ENCODE results near the gene LYZL1. TPM values are rescaled to one million over a fixed set of nuclear protein-coding genes. Genes with fewer than 3 reads are reported as not detected.

The LYZL1 gene
- total RNA-seq, 6 experiments from 2014 or later, result not detected

GRCh38 chr10:29249018-29249417, 39.9 kb upstream of the LYZL1 start:
- Histone ChIP-seq H3K4me1 (no peaks in the 10 kb centered on the region), H3K27ac (no peak overlapping the region), H3K4me3 (no peak overlapping the region), H3K9me3 (no peaks in the 10 kb centered on the region), H3K27me3 (no peaks in the 10 kb centered on the region), H3K36me3 (no peaks in the 10 kb centered on the region)
- 62% methylated on average over 5 of the region's 5 CpGs for WGBS (ENCODE audit: insufficient coverage, low coverage, low lambda C conversion rate, missing lambda C conversion rate)
- intact Hi-C loops (cut with DNase I), result no loop called here
- no peak for DNase-seq
- ATAC-seq, result no peak
- TF ChIP-seq CTCF (IDR thresholded peaks at IDR 0.05), result no peak
- no peak for TF ChIP-seq POLR2A (IDR thresholded peaks at IDR 0.05)

- DNase-seq (no peak), ATAC-seq (no peak)
- intact Hi-C loops (cut with DNase I), result no loop called here
- Histone ChIP-seq H3K27me3 (no peaks in the 10 kb centered on the region), H3K36me3 (no peaks in the 10 kb centered on the region), H3K4me3 (no peak overlapping the region), H3K27ac (no peak overlapping the region), H3K4me1 (no peaks in the 10 kb centered on the region), H3K9me3 (no peaks in the 10 kb centered on the region)
- 83% methylated on average over 1 of the region's 1 CpG for WGBS (ENCODE audit: insufficient coverage, low coverage, low lambda C conversion rate, missing lambda C conversion rate)
- TF ChIP-seq CTCF (IDR thresholded peaks at IDR 0.05) (no peak), POLR2A (IDR thresholded peaks at IDR 0.05) (no peak)
These were observed 38.8 kb upstream of the LYZL1 start for GRCh38 chr10:29250066-29250465.

- Histone ChIP-seq H3K27ac (no peak overlapping the region), H3K36me3 (no peaks in the 10 kb centered on the region), H3K27me3 (no peaks in the 10 kb centered on the region), H3K9me3 (no peaks in the 10 kb centered on the region), H3K4me3 (no peak overlapping the region), H3K4me1 (no peaks in the 10 kb centered on the region)
- intact Hi-C loops (cut with DNase I), result no loop called here
- DNase-seq (no peak), ATAC-seq (no peak)
- WGBS (ENCODE audit: insufficient coverage, low coverage, low lambda C conversion rate, missing lambda C conversion rate), result 38% methylated on average over 6 of the region's 18 CpGs
- no peak for TF ChIP-seq POLR2A (IDR thresholded peaks at IDR 0.05)
- TF ChIP-seq CTCF (IDR thresholded peaks at IDR 0.05), result no peak
These were observed 35.8 kb upstream of the LYZL1 start for GRCh38 chr10:29252811-29253689.

GRCh38 chr10:29253690-29254029, 35.2 kb upstream of the LYZL1 start:
- H3K9me3 ChIP-seq, result no peaks in the 10 kb centered on the region
- intact Hi-C loops (cut with DNase I), result no loop called here
- H3K4me1 ChIP-seq, result no peaks in the 10 kb centered on the region
- no peaks in the 10 kb centered on the region for H3K36me3 ChIP-seq
- no peak for TF ChIP-seq POLR2A (IDR thresholded peaks at IDR 0.05)
- TF ChIP-seq CTCF (IDR thresholded peaks at IDR 0.05), result no peak
- no peaks in the 10 kb centered on the region for H3K27me3 ChIP-seq
- WGBS (ENCODE audit: insufficient coverage, low coverage, low lambda C conversion rate, missing lambda C conversion rate), result 75% methylated on average over 3 of the region's 3 CpGs
- DNase-seq, result no peak
- ATAC-seq, result no peak
- no peak overlapping the region for H3K4me3 ChIP-seq
- H3K27ac ChIP-seq, result no peak overlapping the region

Data from right lobe of liver (tissue), 6 donors.